GM23248 (cell line): ENCODE measurements around the gene SNX15.

ENCODE experiments used
- EZH2 ChIP-seq: fragments of 200-600 bp; sonication (generic); IDR thresholded peaks from 2 replicates; pipeline ENCODE4 v1.6.1; 2018; ENCODE audit warnings: antibody characterized with exemption, mild to moderate bottlenecking; ENCODE audit not compliant: insufficient read depth, poor library complexity, severe bottlenecking
- EZH2phosphoT487 ChIP-seq: fragments of 200-600 bp; sonication (generic); IDR thresholded peaks from 2 replicates; pipeline ENCODE4 v1.6.1; 2018; ENCODE audit warnings: antibody characterized with exemption, moderate library complexity, mild to moderate bottlenecking, low read depth; ENCODE audit not compliant: insufficient read depth

DNA sequence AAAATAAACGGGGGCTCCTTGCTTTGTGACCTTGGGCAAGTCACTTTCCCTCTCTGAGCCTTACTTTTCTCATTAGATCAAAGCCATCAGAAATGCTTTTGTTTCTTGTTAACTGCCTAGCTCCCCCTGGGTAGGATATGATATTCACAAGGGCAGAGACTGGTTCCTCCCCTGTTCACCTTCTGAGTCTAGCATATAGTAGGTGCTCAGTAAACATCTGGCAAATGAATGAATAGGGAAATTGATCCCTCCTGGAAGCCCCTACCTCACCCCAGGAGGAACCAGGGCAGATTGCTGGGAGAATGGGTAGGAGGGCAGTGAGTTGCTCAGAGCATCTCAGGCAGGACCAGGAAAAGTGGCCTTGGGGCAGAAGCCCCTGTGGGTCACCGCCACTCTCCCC, 7.2 kb downstream of the SNX15 start:
- TF ChIP-seq EZH2 (no peak), EZH2phosphoT487 (no peak)
